Tibial nerve (tissue), 3 donors: ENCODE measurements around the gene CERS1.

ENCODE experiments used
- POLR2A ChIP-seq, 2 donors: fragments of 450-650 bp; IDR thresholded peaks; one replicate each; pipeline ENCODE4 v1.6.1; 2017; ENCODE audit warnings: antibody characterized with exemption in 2 of 2, mild to moderate bottlenecking in 2 of 2, moderate library complexity in 2 of 2
- TF ChIP-seq, protein P1 (sequence below), 5 experiments: fragments of 200-600 bp in 3 of 5; fragments of 450-650 bp in 2 of 5; sonication (generic) in 3 of 5; IDR thresholded peaks; one replicate each; pipeline ENCODE4 v1.5.1; 2016 to 2019; ENCODE audit warnings: antibody characterized with exemption in 5 of 5, mild to moderate bottlenecking in 3 of 5, moderate library complexity in 2 of 5

DNA sequence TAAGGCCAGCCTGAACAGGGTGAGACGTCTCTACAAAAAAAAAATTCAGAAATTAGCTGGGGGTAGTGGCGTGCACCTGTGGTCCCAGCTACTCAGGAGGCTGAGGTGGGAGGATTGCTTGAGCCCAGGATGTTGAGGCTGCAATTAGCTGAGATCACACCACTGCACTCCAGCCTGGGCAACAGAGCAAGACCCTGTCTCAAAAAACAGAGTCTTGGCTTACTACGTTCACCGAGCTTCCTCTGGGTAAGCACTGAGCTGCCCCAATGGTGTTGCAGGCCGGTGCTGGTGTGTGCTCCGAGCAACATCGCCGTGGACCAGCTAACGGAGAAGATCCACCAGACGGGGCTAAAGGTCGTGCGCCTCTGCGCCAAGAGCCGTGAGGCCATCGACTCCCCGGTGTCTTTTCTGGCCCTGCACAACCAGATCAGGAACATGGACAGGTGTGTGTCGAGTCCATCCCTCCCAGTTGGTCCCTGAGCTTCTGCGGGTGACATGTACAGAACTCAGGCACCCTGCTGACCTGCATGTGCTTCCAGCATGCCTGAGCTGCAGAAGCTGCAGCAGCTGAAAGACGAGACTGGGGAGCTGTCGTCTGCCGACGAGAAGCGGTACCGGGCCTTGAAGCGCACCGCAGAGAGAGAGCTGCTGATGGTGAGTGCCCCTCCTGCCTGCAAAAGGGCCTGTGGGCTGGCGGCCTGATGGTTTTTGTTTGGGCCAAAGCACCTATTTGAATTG is 40.1 kb downstream of the CERS1 start:
- TF ChIP-seq POLR2A (IDR thresholded peaks at IDR 0.05), result no peak
- TF ChIP-seq, protein P1, sequence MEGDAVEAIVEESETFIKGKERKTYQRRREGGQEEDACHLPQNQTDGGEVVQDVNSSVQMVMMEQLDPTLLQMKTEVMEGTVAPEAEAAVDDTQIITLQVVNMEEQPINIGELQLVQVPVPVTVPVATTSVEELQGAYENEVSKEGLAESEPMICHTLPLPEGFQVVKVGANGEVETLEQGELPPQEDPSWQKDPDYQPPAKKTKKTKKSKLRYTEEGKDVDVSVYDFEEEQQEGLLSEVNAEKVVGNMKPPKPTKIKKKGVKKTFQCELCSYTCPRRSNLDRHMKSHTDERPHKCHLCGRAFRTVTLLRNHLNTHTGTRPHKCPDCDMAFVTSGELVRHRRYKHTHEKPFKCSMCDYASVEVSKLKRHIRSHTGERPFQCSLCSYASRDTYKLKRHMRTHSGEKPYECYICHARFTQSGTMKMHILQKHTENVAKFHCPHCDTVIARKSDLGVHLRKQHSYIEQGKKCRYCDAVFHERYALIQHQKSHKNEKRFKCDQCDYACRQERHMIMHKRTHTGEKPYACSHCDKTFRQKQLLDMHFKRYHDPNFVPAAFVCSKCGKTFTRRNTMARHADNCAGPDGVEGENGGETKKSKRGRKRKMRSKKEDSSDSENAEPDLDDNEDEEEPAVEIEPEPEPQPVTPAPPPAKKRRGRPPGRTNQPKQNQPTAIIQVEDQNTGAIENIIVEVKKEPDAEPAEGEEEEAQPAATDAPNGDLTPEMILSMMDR (IDR thresholded peaks at IDR 0.05), result no peak
